RWPE1 (cell line): ENCODE results near the gene RAB40A.

Source experiments
- CTCF ChIA-PET: fragments of 350-600 bp; sonication (Branson Sonifier 250); formaldehyde crosslinking; extraction: SDS; loops from one replicate; lab custom pipeline; 2021; lab: Yijun Ruan, JAX
- POLR2A ChIA-PET: fragments of 400-600 bp; formaldehyde crosslinking; extraction: SDS; loops from one replicate; lab custom pipeline; 2020; ENCODE audit warnings: antibody characterized with exemption; ENCODE audit not compliant: low non-redundant PET; lab: Yijun Ruan, JAX
- DNase-seq: peaks from one replicate; pipeline ENCODE4 v3.0.0; 2012; ENCODE audit warnings: low spot score
- H3K27ac ChIP-seq: fragments of 450-650 bp; 2 replicates; pipeline ENCODE4 v1.5.1; 2017
- CTCF ChIP-seq: fragments of 450-650 bp; conservative IDR thresholded peaks from 2 replicates; pipeline ENCODE4 v1.5.1; 2017; ENCODE audit warnings: low read depth, mild to moderate bottlenecking

The RAB40A gene

GRCh38 chrX:103518571-103518970 is 718 bp downstream of the RAB40A start:
- no peak for DNase-seq
- CTCF ChIA-PET = no interaction called here
- no peak for TF ChIP-seq CTCF
- H3K27ac ChIP-seq = no peak overlapping the region
- POLR2A ChIA-PET = no interaction called here

- no peak for DNase-seq
Observed at GRCh38 chrX:103517246-103517645, 2.0 kb downstream of the RAB40A start.

GRCh38 chrX:103513476-103514108 is 5.7 kb downstream of the RAB40A start:
- no peak for TF ChIP-seq CTCF
- POLR2A ChIA-PET = no interaction called here
- H3K27ac ChIP-seq = no peak overlapping the region
- CTCF ChIA-PET = no interaction called here
- DNase-seq = no peak

More at GRCh38 chrX:103517246-103517645, 2.0 kb downstream of the RAB40A start:
- TF ChIP-seq CTCF = no peak
- H3K27ac ChIP-seq = no peak overlapping the region
- ChIA-PET CTCF (no interaction called here), POLR2A (no interaction called here)

- ChIA-PET POLR2A (no interaction called here), CTCF (no interaction called here)
- no peak for DNase-seq
- no peak overlapping the region for H3K27ac ChIP-seq
- TF ChIP-seq CTCF = no peak
Observed at GRCh38 chrX:103513067-103513466, 6.2 kb downstream of the RAB40A start.

GRCh38 chrX:103510031-103510430 is 9.3 kb downstream of the RAB40A start:
- DNase-seq = no peak
- TF ChIP-seq CTCF = no peak
- ChIA-PET POLR2A (no interaction called here), CTCF (no interaction called here)
- no peak overlapping the region for H3K27ac ChIP-seq

- TF ChIP-seq CTCF = no peak
- DNase-seq = no peak
- ChIA-PET CTCF (no interaction called here), POLR2A (no interaction called here)
- H3K27ac ChIP-seq = no peak overlapping the region
Observed at GRCh38 chrX:103503853-103504207, 15.5 kb downstream of the RAB40A start.
